ENCODE results near the gene SKA3. TPM values are rescaled to one million over a fixed set of nuclear protein-coding genes. Genes with fewer than 3 reads are reported as not detected.

Gene SKA3
- total RNA-seq, 6 experiments from 2014 or later: 0.18 to 2.4 (median 0.75) TPM

DNA sequence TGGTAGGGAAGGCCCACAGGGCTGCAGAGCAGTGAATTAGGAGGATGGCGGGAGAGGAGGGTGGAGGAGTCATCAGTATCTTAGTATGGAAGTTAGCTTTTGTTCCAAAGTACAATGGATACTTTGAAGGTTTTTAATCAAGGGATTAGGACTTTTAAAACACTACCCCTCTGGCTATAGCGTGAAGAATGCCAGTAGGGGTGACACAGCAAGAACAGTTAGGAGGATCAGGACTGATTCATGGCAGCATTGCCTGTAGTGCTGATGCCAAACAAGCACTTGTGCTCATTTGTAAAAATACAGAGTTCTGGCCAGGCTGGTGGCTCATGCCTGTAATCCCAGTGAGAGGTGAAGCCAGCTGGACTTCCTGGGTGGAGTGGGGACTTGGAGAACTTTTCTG, 46.2 kb downstream of the SKA3 start:
- Histone ChIP-seq H3K36me3 (no peaks in the 10 kb centered on the region), H3K4me3 (no peak overlapping the region), H3K27me3 (no peaks in the 10 kb centered on the region), H3K9me3 (no peaks in the 10 kb centered on the region), H3K4me1 (no peaks in the 10 kb centered on the region), H3K27ac (no peak overlapping the region)
- no peak for TF ChIP-seq POLR2A (IDR thresholded peaks at IDR 0.05)
- TF ChIP-seq CTCF (IDR thresholded peaks at IDR 0.05): no peak
- no peak for DNase-seq
- 93% methylated on average over 2 of the region's 2 CpGs for WGBS (ENCODE audit: insufficient coverage, low coverage, low lambda C conversion rate, missing lambda C conversion rate)
- intact Hi-C loops (cut with DNase I): loop anchor here in 1 of 2 donors (10.0 kb wide), 2 partner anchors 55 to 185 kb away; no protein-coding TSS in a partner anchor
- no peak for ATAC-seq

DNA sequence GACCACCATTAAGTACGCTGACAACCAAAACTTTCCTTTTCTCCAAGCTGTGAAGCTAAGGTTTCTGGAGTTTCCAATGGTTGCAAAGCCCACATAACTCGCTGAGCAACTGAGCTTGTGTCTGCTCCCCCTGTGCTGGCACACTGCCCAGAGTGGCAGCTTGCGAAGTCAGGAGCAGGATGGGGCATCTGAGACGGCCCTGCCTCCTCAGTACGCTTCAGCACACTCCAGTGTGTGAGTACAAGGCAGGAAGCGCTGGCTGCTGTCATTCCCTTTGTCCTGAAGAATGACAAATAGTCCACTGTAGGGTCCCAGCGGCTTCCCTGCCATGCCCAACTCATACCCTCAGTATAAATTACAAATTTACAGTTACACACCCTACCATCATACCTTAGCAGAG, 51.5 kb downstream of the SKA3 start:
- 33% methylated on average over 4 of the region's 7 CpGs for WGBS (ENCODE audit: insufficient coverage, low coverage, low lambda C conversion rate, missing lambda C conversion rate)
- no peak overlapping the region for H3K4me3 ChIP-seq
- ATAC-seq: no peak
- no peaks in the 10 kb centered on the region for H3K4me1 ChIP-seq
- intact Hi-C loops (cut with DNase I): no loop called here
- no peaks in the 10 kb centered on the region for H3K9me3 ChIP-seq
- no peak overlapping the region for H3K27ac ChIP-seq
- H3K27me3 ChIP-seq: no peaks in the 10 kb centered on the region
- no peak for DNase-seq
- TF ChIP-seq POLR2A (IDR thresholded peaks at IDR 0.05) (no peak), CTCF (IDR thresholded peaks at IDR 0.05) (no peak)
- H3K36me3 ChIP-seq: no peaks in the 10 kb centered on the region

GRCh38 chr13:21123956-21124355, 52.4 kb downstream of the SKA3 start:
- DNase-seq (no peak), ATAC-seq (no peak)
- WGBS (ENCODE audit: insufficient coverage, low coverage, low lambda C conversion rate, missing lambda C conversion rate): 67% methylated on average over 1 of the region's 8 CpGs
- Histone ChIP-seq H3K4me1 (no peaks in the 10 kb centered on the region), H3K27me3 (no peaks in the 10 kb centered on the region), H3K36me3 (no peaks in the 10 kb centered on the region), H3K9me3 (no peaks in the 10 kb centered on the region), H3K4me3 (no peak overlapping the region), H3K27ac (no peak overlapping the region)
- intact Hi-C loops (cut with DNase I): no loop called here
- TF ChIP-seq CTCF (IDR thresholded peaks at IDR 0.05) (no peak), POLR2A (IDR thresholded peaks at IDR 0.05) (no peak)

DNA sequence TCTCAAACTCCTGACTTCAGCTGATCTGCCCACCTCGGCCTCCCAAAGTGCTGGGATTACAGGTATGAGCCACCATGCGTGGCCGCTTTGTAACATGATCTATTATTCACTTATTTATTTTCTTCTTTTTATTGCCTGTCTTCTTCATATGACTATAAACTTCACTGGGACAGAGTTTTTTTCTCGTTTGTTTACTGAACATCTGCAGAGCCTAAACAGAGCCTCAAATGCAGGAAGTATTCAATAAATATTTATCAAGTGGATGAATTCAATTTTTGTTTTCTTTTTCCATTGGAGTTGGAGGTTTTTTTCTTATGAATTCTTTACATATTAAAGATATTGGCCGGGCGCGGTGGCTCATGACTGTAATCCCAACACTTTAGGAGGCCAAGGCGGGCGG, 54.7 kb downstream of the SKA3 start:
- H3K4me1 ChIP-seq: no peaks in the 10 kb centered on the region
- TF ChIP-seq CTCF (IDR thresholded peaks at IDR 0.05) (no peak), POLR2A (IDR thresholded peaks at IDR 0.05) (no peak)
- DNase-seq: no peak
- H3K4me3 ChIP-seq: no peak overlapping the region
- no peaks in the 10 kb centered on the region for H3K27me3 ChIP-seq
- H3K27ac ChIP-seq: no peak overlapping the region
- WGBS (ENCODE audit: insufficient coverage, low coverage, low lambda C conversion rate, missing lambda C conversion rate): 79% methylated on average over 9 of the region's 9 CpGs
- intact Hi-C loops (cut with DNase I): no loop called here
- H3K9me3 ChIP-seq: no peaks in the 10 kb centered on the region
- no peak for ATAC-seq
- H3K36me3 ChIP-seq: no peaks in the 10 kb centered on the region

GRCh38 chr13:21120191-21120590, 56.2 kb downstream of the SKA3 start:
- H3K36me3 ChIP-seq: no peaks in the 10 kb centered on the region
- intact Hi-C loops (cut with DNase I): no loop called here
- WGBS (ENCODE audit: insufficient coverage, low coverage, low lambda C conversion rate, missing lambda C conversion rate): 76% methylated on average over 6 of the region's 6 CpGs
- no peaks in the 10 kb centered on the region for H3K4me1 ChIP-seq
- ATAC-seq (no peak), DNase-seq (no peak)
- no peak overlapping the region for H3K4me3 ChIP-seq
- no peak overlapping the region for H3K27ac ChIP-seq
- no peaks in the 10 kb centered on the region for H3K27me3 ChIP-seq
- no peaks in the 10 kb centered on the region for H3K9me3 ChIP-seq
- TF ChIP-seq POLR2A (IDR thresholded peaks at IDR 0.05) (no peak), CTCF (IDR thresholded peaks at IDR 0.05) (no peak)

Measured in right lobe of liver (tissue), 6 donors.